ENCODE data around the gene PDE4D.
"Not testable (repeated sequence)": the region's sequence is repeated elsewhere in the genome, so short reads cannot be mapped to it uniquely, and the experiment has no call there.

The PDE4D gene

GRCh38 chr5:59065554-59065953, 828.0 kb downstream of the PDE4D start:
- ChIA-PET CTCF (no interaction called here), POLR2A (no interaction called here)

GRCh38 chr5:59064293-59064692, 829.2 kb downstream of the PDE4D start:
- DNase-seq (ENCODE audit: extremely low spot score): no peak
- ChIA-PET POLR2A (no interaction called here), CTCF (interaction anchor here (0.6 kb wide), 1 partner anchor 112 kb away, joined by 3 read pairs; no protein-coding TSS in a partner anchor)
- TF ChIP-seq NFRKB (IDR thresholded peaks at IDR 0.05): no peak
- TF ChIP-seq SP1 (IDR thresholded peaks at IDR 0.05): no peak
- TF ChIP-seq TARDBP (IDR thresholded peaks at IDR 0.05): no peak
- TF ChIP-seq LEF1 (IDR thresholded peaks at IDR 0.05; ENCODE audit: borderline replicate concordance): no peak
- no peak for TF ChIP-seq CTBP1 (IDR thresholded peaks at IDR 0.05; ENCODE audit: borderline replicate concordance)
- TF ChIP-seq FOXA1 (IDR thresholded peaks at IDR 0.05): no peak
- no peak for TF ChIP-seq BHLHE40 (IDR thresholded peaks at IDR 0.05; ENCODE audit: borderline replicate concordance)
- no peak for TF ChIP-seq L3MBTL2 (conservative IDR thresholded peaks at IDR 0.05)

More at GRCh38 chr5:59065554-59065953, 828.0 kb downstream of the PDE4D start:
- TF ChIP-seq BHLHE40 (IDR thresholded peaks at IDR 0.05; ENCODE audit: borderline replicate concordance): no peak
- TF ChIP-seq NFRKB (IDR thresholded peaks at IDR 0.05): no peak
- TF ChIP-seq PKNOX1 (IDR thresholded peaks at IDR 0.05): no peak
- no peak for TF ChIP-seq FOXK2 (IDR thresholded peaks at IDR 0.05)
- TF ChIP-seq SUZ12 (IDR thresholded peaks at IDR 0.05): no peak
- TF ChIP-seq ELF4 (IDR thresholded peaks at IDR 0.05): no peak
- TF ChIP-seq FOXA1 (IDR thresholded peaks at IDR 0.05): no peak
- TF ChIP-seq LEF1 (IDR thresholded peaks at IDR 0.05; ENCODE audit: borderline replicate concordance): no peak
- TF ChIP-seq SP1 (IDR thresholded peaks at IDR 0.05): no peak
- TF ChIP-seq L3MBTL2 (conservative IDR thresholded peaks at IDR 0.05): no peak
- TF ChIP-seq TARDBP (IDR thresholded peaks at IDR 0.05): no peak
- no peak for TF ChIP-seq ZNF384 (IDR thresholded peaks at IDR 0.05)
- no peak for TF ChIP-seq HDGF (IDR thresholded peaks at IDR 0.05; ENCODE audit: borderline replicate concordance)
- no peak for TF ChIP-seq CTBP1 (IDR thresholded peaks at IDR 0.05; ENCODE audit: borderline replicate concordance)
- no peak for TF ChIP-seq FOXM1 (IDR thresholded peaks at IDR 0.05; ENCODE audit: borderline replicate concordance)
- no peak for DNase-seq (ENCODE audit: extremely low spot score)

DNA sequence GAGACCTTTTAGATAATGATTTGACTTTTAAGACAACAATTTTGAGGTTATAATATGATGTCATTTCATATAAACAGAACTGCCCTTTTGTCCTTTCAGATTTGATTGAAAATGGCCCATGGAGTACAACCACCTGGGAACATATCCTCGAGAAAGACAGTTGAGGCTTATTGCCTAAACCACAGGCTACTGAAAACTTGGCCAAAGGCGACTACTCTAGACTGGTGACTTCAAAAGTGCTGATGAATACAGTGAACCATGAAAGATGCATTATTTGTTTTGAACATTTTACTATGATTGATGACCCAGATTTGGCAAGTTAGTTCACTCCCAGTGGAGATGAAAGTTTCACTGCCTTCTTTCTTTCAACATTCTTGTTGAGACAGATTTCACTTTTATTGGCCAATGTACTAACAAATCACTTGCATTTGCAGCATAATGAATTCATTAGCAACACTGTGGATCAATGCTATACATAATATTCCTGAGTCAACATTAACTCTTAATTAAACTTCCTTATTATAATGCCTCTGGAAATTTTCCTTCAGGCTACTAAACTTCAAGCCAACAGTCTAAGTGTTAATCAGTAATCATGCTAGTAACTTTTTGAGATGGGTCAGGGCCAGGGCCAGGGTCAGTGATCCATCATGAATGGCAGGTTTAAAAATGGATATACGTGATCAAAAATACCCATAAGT, 830.4 kb downstream of the PDE4D start:
- no peak for DNase-seq (ENCODE audit: extremely low spot score)
- ChIA-PET CTCF (interaction anchor here (0.7 kb wide), 2 partner anchors 744 to 903 kb away, joined by 3 to 6 read pairs; no protein-coding TSS in a partner anchor), POLR2A (no interaction called here)
- no peak for TF ChIP-seq SUZ12 (IDR thresholded peaks at IDR 0.05)
- TF ChIP-seq CTBP1 (IDR thresholded peaks at IDR 0.05; ENCODE audit: borderline replicate concordance): peak; percentile 72; the same call in 1 of the 2 replicates
- peak; percentile 72 for TF ChIP-seq PKNOX1 (IDR thresholded peaks at IDR 0.05)

DNA sequence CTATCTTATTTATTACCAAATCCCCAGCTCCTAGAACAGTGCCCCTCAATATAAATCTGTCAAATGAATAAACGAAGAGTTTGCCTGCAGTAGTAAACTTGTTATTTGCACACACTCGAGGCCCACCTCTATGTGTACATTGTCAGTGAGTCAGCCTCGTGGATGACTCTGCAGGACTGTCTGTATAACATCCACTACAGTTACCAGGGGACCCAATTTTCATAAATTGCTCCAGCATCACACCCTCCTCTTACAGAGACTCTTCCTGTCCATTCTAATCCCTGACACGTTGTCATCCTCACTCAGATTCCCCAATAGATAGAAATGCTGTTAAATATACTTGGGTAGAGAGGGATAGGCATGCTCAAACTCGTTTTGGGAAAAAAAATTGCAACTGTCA, 832.1 kb downstream of the PDE4D start:
- TF ChIP-seq ELF4 (IDR thresholded peaks at IDR 0.05) (no peak), TARDBP (IDR thresholded peaks at IDR 0.05) (no peak), FOXA1 (IDR thresholded peaks at IDR 0.05) (no peak), L3MBTL2 (conservative IDR thresholded peaks at IDR 0.05) (no peak)
- POLR2A ChIA-PET: interaction anchor here (0.6 kb wide), 1 partner anchor 66 kb away, joined by 3 read pairs; no protein-coding TSS in a partner anchor
- CTCF ChIA-PET: no interaction called here
- DNase-seq (ENCODE audit: extremely low spot score): no peak

- TF ChIP-seq PKNOX1 (IDR thresholded peaks at IDR 0.05) (no peak), L3MBTL2 (conservative IDR thresholded peaks at IDR 0.05) (no peak), BHLHE40 (IDR thresholded peaks at IDR 0.05; ENCODE audit: borderline replicate concordance) (no peak), FOXA1 (IDR thresholded peaks at IDR 0.05) (no peak), LEF1 (IDR thresholded peaks at IDR 0.05; ENCODE audit: borderline replicate concordance) (no peak), FOXM1 (IDR thresholded peaks at IDR 0.05; ENCODE audit: borderline replicate concordance) (no peak), TARDBP (IDR thresholded peaks at IDR 0.05) (no peak), ZNF384 (IDR thresholded peaks at IDR 0.05) (no peak), HDGF (IDR thresholded peaks at IDR 0.05; ENCODE audit: borderline replicate concordance) (no peak)
- CTCF ChIA-PET: no interaction called here
- DNase-seq (ENCODE audit: extremely low spot score): no peak
- POLR2A ChIA-PET: no interaction called here
Measured at GRCh38 chr5:59058969-59059687, 834.4 kb downstream of the PDE4D start.

- ChIA-PET POLR2A (no interaction called here), CTCF (no interaction called here)
- TF ChIP-seq SUZ12 (IDR thresholded peaks at IDR 0.05) (no peak), FOXM1 (IDR thresholded peaks at IDR 0.05; ENCODE audit: borderline replicate concordance) (no peak), NFRKB (IDR thresholded peaks at IDR 0.05) (no peak), L3MBTL2 (conservative IDR thresholded peaks at IDR 0.05) (no peak), BHLHE40 (IDR thresholded peaks at IDR 0.05; ENCODE audit: borderline replicate concordance) (no peak), ZNF384 (IDR thresholded peaks at IDR 0.05) (no peak), FOXK2 (IDR thresholded peaks at IDR 0.05) (no peak), ARNT (IDR thresholded peaks at IDR 0.05) (no peak), SP1 (IDR thresholded peaks at IDR 0.05) (no peak), TARDBP (IDR thresholded peaks at IDR 0.05) (no peak), PKNOX1 (IDR thresholded peaks at IDR 0.05) (no peak), HDGF (IDR thresholded peaks at IDR 0.05; ENCODE audit: borderline replicate concordance) (no peak), CTBP1 (IDR thresholded peaks at IDR 0.05; ENCODE audit: borderline replicate concordance) (no peak), FOXA1 (IDR thresholded peaks at IDR 0.05) (no peak), ELF4 (IDR thresholded peaks at IDR 0.05) (no peak), LEF1 (IDR thresholded peaks at IDR 0.05; ENCODE audit: borderline replicate concordance) (no peak)
- no peak for DNase-seq (ENCODE audit: extremely low spot score)
Measured at GRCh38 chr5:59058237-59058636, 835.3 kb downstream of the PDE4D start.

- POLR2A ChIA-PET; DNase-seq (ENCODE audit: extremely low spot score): not testable (repeated sequence)
- CTCF ChIA-PET: interaction anchor here (0.6 kb wide), 1 partner anchor 449 kb away, joined by 4 read pairs; no protein-coding TSS in a partner anchor
Measured at GRCh38 chr5:59056599-59056998, 836.9 kb downstream of the PDE4D start.

All from HEK293T (cell line).